Endothelial cell of umbilical vein (primary cell): ENCODE data around the gene ASS1. TPM values are rescaled to one million over a fixed set of nuclear protein-coding genes. Genes with fewer than 3 reads are reported as not detected.

Source experiments
- BruUV-seq: library from RNA; stranded (reverse); fragments of 400-500 nt; replicated peaks from 2 replicates; lab custom pipeline; 2021; lab: Mats Ljungman, UMichigan
- CTCF ChIA-PET: fragments of 300-600, 350-600 bp; sonication (Branson Sonifier 250); formaldehyde crosslinking; loops from one replicate; lab custom pipeline; 2021; ENCODE audit warnings: antibody characterized with exemption, inconsistent platforms; lab: Charles Lee
- POLR2A ChIA-PET: fragments of 300-600, 350-600 bp; sonication (Branson Sonifier 250); formaldehyde crosslinking; loops from one replicate; lab custom pipeline; 2021; ENCODE audit warnings: antibody characterized with exemption, inconsistent platforms; lab: Charles Lee
- DNase-seq: peaks from one replicate; pipeline ENCODE4 v3.0.0-alpha.2; 2011; ENCODE audit warnings: low read depth, low spot score
- FAIRE-seq: peaks from 2 replicates; lab custom pipeline; 2011; peaks lifted over from hg19 to GRCh38; lab: Jason Lieb, UNC
- H2AFZ ChIP-seq: 2 replicates; pipeline ENCODE4 v1.6.0; 2012; ENCODE audit warnings: low read depth, low read length, control low read depth, inconsistent platforms
- H3K27ac ChIP-seq: 2 replicates; pipeline ENCODE4 v1.5.1; 2011; ENCODE audit warnings: low read depth, mild to moderate bottlenecking, control low read depth, low read length, moderate library complexity; ENCODE audit not compliant: insufficient read depth
- H3K27me3 ChIP-seq, 2 experiments: 2 replicates each; pipeline versions ENCODE4 v1.6.0 to v1.6.1; 2011; ENCODE audit warnings: low read length in 2 of 2, mixed read lengths in 1 of 2; ENCODE audit not compliant: control insufficient read depth in 2 of 2, insufficient read depth in 2 of 2
- H3K36me3 ChIP-seq, 2 experiments: 2 replicates in 1 of 2; 3 replicates in 1 of 2; pipeline ENCODE4 v1.5.1; 2011; ENCODE audit warnings: low read length in 2 of 2, mild to moderate bottlenecking in 1 of 2, moderate library complexity in 1 of 2; ENCODE audit not compliant: control insufficient read depth in 2 of 2, insufficient read depth in 2 of 2; ENCODE audit errors: extremely low read depth in 1 of 2
- H3K4me1 ChIP-seq: 3 replicates; pipeline ENCODE4 v1.5.1; 2011; ENCODE audit warnings: mild to moderate bottlenecking, low read length; ENCODE audit not compliant: control insufficient read depth, insufficient read depth; ENCODE audit errors: extremely low read depth
- H3K4me2 ChIP-seq: 2 replicates; pipeline ENCODE4 v1.6.1; 2011; ENCODE audit warnings: low read length, control low read depth, mixed read lengths; ENCODE audit not compliant: insufficient read depth
- H3K4me3 ChIP-seq, 3 experiments: fragments of 200-600 bp in 1 of 3; sonication (generic), shearing (Covaris generic) in 1 of 3; replicated peaks in 1 of 3; 2 replicates each; pipeline ENCODE4 v1.5.1; 2011 to 2016; ENCODE audit warnings: control low read depth in 3 of 3, low read length in 3 of 3, mild to moderate bottlenecking in 2 of 3, inconsistent platforms in 1 of 3, low read depth in 1 of 3, moderate library complexity in 1 of 3; ENCODE audit not compliant: insufficient read depth in 1 of 3
- H3K79me2 ChIP-seq: 2 replicates; pipeline ENCODE4 v1.6.0; 2012; ENCODE audit warnings: low read length, inconsistent platforms; ENCODE audit not compliant: control insufficient read depth, insufficient read depth
- H3K9ac ChIP-seq: replicated peaks from 2 replicates; pipeline ENCODE3; 2011; ENCODE audit warnings: low read length, control low read depth; ENCODE audit not compliant: insufficient read depth; ENCODE audit errors: extremely low read depth
- H3K9me1 ChIP-seq: replicated peaks from 3 replicates; pipeline ENCODE4 v1.6.0; 2011; ENCODE audit warnings: mild to moderate bottlenecking, low read length; ENCODE audit not compliant: control insufficient read depth, insufficient read depth; ENCODE audit errors: extremely low read depth
- H3K9me3 ChIP-seq: replicated peaks from 2 replicates; pipeline ENCODE4 v1.5.1; 2012; ENCODE audit warnings: low read length, inconsistent platforms; ENCODE audit not compliant: control insufficient read depth, insufficient read depth
- H4K20me1 ChIP-seq: replicated peaks from 2 replicates; pipeline ENCODE3; 2011; ENCODE audit warnings: mild to moderate bottlenecking, low read length; ENCODE audit not compliant: control insufficient read depth, insufficient read depth; ENCODE audit errors: extremely low read depth
- CTCF ChIP-seq, 2 donors: IDR thresholded peaks; 1 replicate in 1 of 2; 2 replicates in 1 of 2; pipeline ENCODE4 v1.5.1; 2011; ENCODE audit warnings: low read length in 2 of 2, mild to moderate bottlenecking in 2 of 2, moderate library complexity in 2 of 2, control low read depth in 1 of 2, inconsistent platforms in 1 of 2, low read depth in 1 of 2; ENCODE audit not compliant: insufficient read depth in 1 of 2; ENCODE audit errors: extremely low read depth in 1 of 2
- EZH2 ChIP-seq: IDR thresholded peaks from 2 replicates; pipeline ENCODE4 v1.6.1; 2012; ENCODE audit warnings: borderline replicate concordance, low read depth, mild to moderate bottlenecking, moderate library complexity, low read length, inconsistent platforms; ENCODE audit not compliant: severe bottlenecking
- FOS ChIP-seq: IDR thresholded peaks from 2 replicates; pipeline ENCODE4 v1.6.1; 2011; ENCODE audit warnings: mild to moderate bottlenecking, low read length, moderate library complexity, borderline replicate concordance; ENCODE audit not compliant: insufficient read depth
- GATA2 ChIP-seq: IDR thresholded peaks from 2 replicates; pipeline ENCODE4 v1.7.0; 2011; ENCODE audit warnings: low read depth, mild to moderate bottlenecking, moderate library complexity, mixed read lengths, low read length; ENCODE audit not compliant: insufficient read length, insufficient read depth
- JUN ChIP-seq: IDR thresholded peaks from 2 replicates; pipeline ENCODE4 v1.6.1; 2011; ENCODE audit warnings: borderline replicate concordance, low read depth; ENCODE audit not compliant: insufficient read length, insufficient read depth
- MAX ChIP-seq: IDR thresholded peaks from 2 replicates; pipeline ENCODE4 v1.6.1; 2011; ENCODE audit not compliant: insufficient read depth, insufficient read length
- MYC ChIP-seq: IDR thresholded peaks from one replicate; pipeline ENCODE4 v1.6.1; 2011; ENCODE audit warnings: mild to moderate bottlenecking, low read depth, low read length
- POLR2A ChIP-seq: IDR thresholded peaks from 2 replicates; pipeline ENCODE4 v1.6.1; 2012; ENCODE audit warnings: low read depth, mild to moderate bottlenecking, control low read depth, low read length
- POLR2AphosphoS5 ChIP-seq: IDR thresholded peaks from 2 replicates; pipeline ENCODE4 v1.6.1; 2012; ENCODE audit warnings: low read depth, mild to moderate bottlenecking, control low read depth, low read length, moderate library complexity; ENCODE audit not compliant: insufficient read depth
- dilution Hi-C: fragments of 300-500 bp; cut with MboI; formaldehyde crosslinking; loops from one replicate; pipeline ENCODE4 v1.15.0; 2019; ENCODE audit warnings: low sequenced_read_pairs; ENCODE audit not compliant: extremely low pct_ligation_motif_present
- intact Hi-C: fragments of 100-400 bp; cut with micrococcal nuclease; formaldehyde crosslinking; loops from one replicate; pipeline ENCODE4 v1.10.0; 2022
- polyA plus RNA-seq, 4 experiments: library from polyadenylated mRNA; depleted of rRNA in 3 of 4; stranded (reverse) in 3 of 4; unstranded in 1 of 4; fragments of >200 nt; gene quantifications; 2 replicates each; pipeline versions ENCODE4 v1.2.1 to v1.2.3, GENCODE V29; 2011 to 2012; ENCODE audit warnings: missing spikeins in 1 of 4
- total RNA-seq: library from RNA; stranded (reverse); gene quantifications from 2 replicates; pipeline ENCODE4 v1.2.3, GENCODE V29; 2021

ASS1 gene
- total and polyA plus RNA-seq, 2 donors (not counting 3 experiments of a cell fraction or from before 2014, with no cell fraction given), result 3.6 to 12.4 TPM

- Histone ChIP-seq H3K9me1 (no peaks in the 10 kb centered on the region), H4K20me1 (no peaks in the 10 kb centered on the region), H3K27me3 (peaks cover 0 to 4% of the 10 kb centered on the region in 2 experiments), H3K9me3 (no peaks in the 10 kb centered on the region), H3K4me2 (no peak overlapping the region), H3K79me2 (no peaks in the 10 kb centered on the region), H3K36me3 (no peaks in the 10 kb centered on the region), H3K27ac (no peak overlapping the region), H3K4me1 (peaks cover 7% of the 10 kb centered on the region), H3K9ac (no peak overlapping the region), H2AFZ (no peak overlapping the region), H3K4me3 (no peak overlapping the region)
- DNase-seq (no peak), FAIRE-seq (no peak)
- dilution Hi-C loops, result no loop called here
- POLR2A ChIA-PET, result interaction anchor here (0.8 kb wide), 1 partner anchor 80 kb away, joined by 6 read pairs; no protein-coding TSS in a partner anchor
- intact Hi-C loops, result no loop called here
- TF ChIP-seq FOS (no peak), POLR2A (no peak), MYC (no peak), CTCF (IDR thresholded peaks at IDR 0.05; ENCODE audit: extremely low read depth in 1 of 2, insufficient read depth in 1 of 2, low read depth in 1 of 2, low read length in 2 of 2) (no peak), EZH2 (no peak), MAX (no peak), GATA2 (no peak), POLR2AphosphoS5 (no peak), JUN (no peak)
- no TSS peak for BruUV-seq
- CTCF ChIA-PET, result no interaction called here
These were observed 1.9 kb upstream of the ASS1 start for GRCh38 chr9:130442746-130443455.
